Measurements from ENCODE around the gene RIC3. TPM values are rescaled to one million over a fixed set of nuclear protein-coding genes. Genes with fewer than 3 reads are reported as not detected.
"Not testable (repeated sequence)": the region's sequence is repeated elsewhere in the genome, so short reads cannot be mapped to it uniquely, and the experiment has no call there.

RIC3 gene
- total RNA-seq, 1 experiment from 2014 or later = not detected

DNA sequence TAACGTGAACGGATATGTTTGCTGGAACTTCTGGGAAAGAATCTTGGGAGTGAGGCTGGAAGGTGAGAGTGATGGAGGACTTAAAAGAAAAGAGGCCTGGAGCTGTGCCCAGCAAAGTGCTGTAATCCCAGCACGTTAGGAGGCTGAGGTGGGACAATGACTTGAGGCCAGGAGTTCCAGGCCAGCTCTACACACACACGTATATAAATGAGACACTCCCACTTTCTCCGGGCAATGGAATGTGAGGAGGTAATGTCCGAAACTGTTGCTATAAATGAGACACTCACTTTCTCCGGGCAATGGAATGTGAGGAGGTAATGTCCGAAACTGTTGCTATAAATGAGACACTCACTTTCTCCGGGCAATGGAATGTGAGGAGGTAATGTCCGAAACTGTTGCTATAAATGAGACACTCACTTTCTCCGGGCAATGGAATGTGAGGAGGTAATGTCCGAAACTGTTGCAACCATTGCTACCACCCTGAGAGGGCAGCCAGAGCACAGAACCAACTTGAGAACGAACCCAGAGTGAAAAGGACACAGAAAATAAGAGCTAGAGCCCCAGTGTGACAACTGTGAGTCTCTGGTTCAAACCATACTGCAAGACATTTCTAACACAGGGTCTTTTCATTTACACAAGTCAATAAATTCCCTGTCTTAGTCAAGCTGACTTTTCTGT lies 7.1 kb downstream of the RIC3 start:
- H3K9me2 ChIP-seq (ENCODE audit: insufficient read depth); H4K20me1 ChIP-seq (ENCODE audit: insufficient read depth); H3K27me3 ChIP-seq (ENCODE audit: insufficient read depth, low read length); H3K9ac ChIP-seq (ENCODE audit: low read length); H3K27ac ChIP-seq (ENCODE audit: low read depth, low read length); RAD21 ChIA-PET (ENCODE audit: low non-redundant PET in 1 of 2, low total read pairs in 2 of 2, uncharacterized antibody in 2 of 2, unreplicated experiment in 2 of 2); BruUV-seq (replicated peaks); H3K9me3 ChIP-seq (ENCODE audit: control insufficient read depth in 1 of 2, insufficient read depth in 1 of 2, low read depth in 1 of 2, low read length in 2 of 2); intact Hi-C loops (cut with micrococcal nuclease); H3K79me2 ChIP-seq (ENCODE audit: insufficient read depth, low read length); H3K36me3 ChIP-seq (ENCODE audit: control insufficient read depth in 1 of 2, insufficient read depth in 2 of 2, low read length in 2 of 2); POLR2A ChIA-PET; CTCF ChIA-PET: not testable (repeated sequence)
- DNase-seq (ENCODE audit: low read depth, low spot score) = peak; percentile 43
- peak overlapping the region in 1 of 2 experiments; percentile 40; a peak in 2 of 4 replicates for H3K4me3 ChIP-seq (replicated peaks in 1 of 2; ENCODE audit: low read depth in 1 of 2, low read length in 2 of 2)
- H2AFZ ChIP-seq (ENCODE audit: low read depth, low read length, poor library complexity, severe bottlenecking) = peak overlapping the region; percentile 14
- peak overlapping the region; percentile 60 for H3K4me2 ChIP-seq (ENCODE audit: low read length)
- ATAC-seq = peak; percentile 90
- H3K4me1 ChIP-seq (ENCODE audit: control insufficient read depth in 1 of 2, insufficient read depth in 2 of 2, low read length in 2 of 2) = peaks cover 0 to 13% of the 10 kb centered on the region in 2 experiments; a peak in 3 of 4 replicates

DNA sequence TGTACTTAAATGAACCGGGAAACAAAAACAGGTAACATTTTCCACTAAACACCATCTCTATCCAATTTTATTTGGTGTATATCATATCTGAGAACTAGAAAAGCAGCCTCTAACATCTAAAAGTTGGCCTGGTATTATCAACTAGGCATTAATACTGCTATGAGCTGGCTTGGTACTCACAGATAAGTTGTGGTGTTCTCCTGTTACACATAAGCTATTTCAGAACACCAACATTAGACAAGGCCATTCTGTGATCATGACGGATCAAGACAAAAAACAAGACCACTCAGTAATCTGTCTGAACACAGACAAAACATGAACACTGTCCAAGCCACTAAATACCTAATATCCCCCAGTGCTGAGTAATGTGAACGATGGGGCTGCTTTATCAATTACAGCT lies 11.9 kb downstream of the RIC3 start:
- H3K36me3 ChIP-seq (ENCODE audit: control insufficient read depth in 1 of 2, insufficient read depth in 2 of 2, low read length in 2 of 2) = no peaks in the 10 kb centered on the region
- H3K27me3 ChIP-seq (ENCODE audit: insufficient read depth, low read length) = no peaks in the 10 kb centered on the region
- H3K4me2 ChIP-seq (ENCODE audit: low read length) = no peak overlapping the region
- TF ChIP-seq POLR2AphosphoS5 (IDR thresholded peaks at IDR 0.05; ENCODE audit: low read depth, low read length) (no peak), SRF (IDR thresholded peaks at IDR 0.05; ENCODE audit: low read depth) (no peak)
- DNase-seq (ENCODE audit: low read depth, low spot score) (no peak), ATAC-seq (no peak)
- H2AFZ ChIP-seq (ENCODE audit: low read depth, low read length, poor library complexity, severe bottlenecking) = no peak overlapping the region
- no peaks in the 10 kb centered on the region for H4K20me1 ChIP-seq (ENCODE audit: insufficient read depth)
- H3K9me3 ChIP-seq (ENCODE audit: control insufficient read depth in 1 of 2, insufficient read depth in 1 of 2, low read depth in 1 of 2, low read length in 2 of 2) = no peaks in the 10 kb centered on the region
- intact Hi-C loops (cut with micrococcal nuclease) = no loop called here
- CTCF ChIA-PET = no interaction called here
- H3K27ac ChIP-seq (ENCODE audit: low read depth, low read length) = no peak overlapping the region
- no peaks in the 10 kb centered on the region for H3K79me2 ChIP-seq (ENCODE audit: insufficient read depth, low read length)
- POLR2A ChIA-PET = no interaction called here
- peaks cover 0 to 8% of the 10 kb centered on the region in 2 experiments; a peak in 3 of 4 replicates for H3K4me1 ChIP-seq (ENCODE audit: control insufficient read depth in 1 of 2, insufficient read depth in 2 of 2, low read length in 2 of 2)
- no peak overlapping the region for H3K4me3 ChIP-seq (replicated peaks in 1 of 2; ENCODE audit: low read depth in 1 of 2, low read length in 2 of 2)
- RAD21 ChIA-PET (ENCODE audit: low non-redundant PET in 1 of 2, low total read pairs in 2 of 2, uncharacterized antibody in 2 of 2, unreplicated experiment in 2 of 2) = no interaction called here
- no TSS peak for BruUV-seq (replicated peaks)
- H3K9ac ChIP-seq (ENCODE audit: low read length) = no peak overlapping the region
- no peaks in the 10 kb centered on the region for H3K9me2 ChIP-seq (ENCODE audit: insufficient read depth)

GRCh38 chr11:8149726-8150125 lies 19.1 kb downstream of the RIC3 start:
- H3K36me3 ChIP-seq (ENCODE audit: control insufficient read depth in 1 of 2, insufficient read depth in 2 of 2, low read length in 2 of 2) = no peaks in the 10 kb centered on the region
- ChIA-PET POLR2A (no interaction called here), RAD21 (ENCODE audit: low non-redundant PET in 1 of 2, low total read pairs in 2 of 2, uncharacterized antibody in 2 of 2, unreplicated experiment in 2 of 2) (no interaction called here), CTCF (no interaction called here)
- H3K9me3 ChIP-seq (ENCODE audit: control insufficient read depth in 1 of 2, insufficient read depth in 1 of 2, low read depth in 1 of 2, low read length in 2 of 2) = no peaks in the 10 kb centered on the region
- no peak overlapping the region for H3K4me2 ChIP-seq (ENCODE audit: low read length)
- H3K9me2 ChIP-seq (ENCODE audit: insufficient read depth) = no peaks in the 10 kb centered on the region
- H4K20me1 ChIP-seq (ENCODE audit: insufficient read depth) = no peaks in the 10 kb centered on the region
- intact Hi-C loops (cut with micrococcal nuclease) = no loop called here
- H2AFZ ChIP-seq (ENCODE audit: low read depth, low read length, poor library complexity, severe bottlenecking) = no peak overlapping the region
- DNase-seq (ENCODE audit: low read depth, low spot score) (no peak), ATAC-seq (no peak)
- H3K79me2 ChIP-seq (ENCODE audit: insufficient read depth, low read length) = no peaks in the 10 kb centered on the region
- no peaks in the 10 kb centered on the region for H3K4me1 ChIP-seq (ENCODE audit: control insufficient read depth in 1 of 2, insufficient read depth in 2 of 2, low read length in 2 of 2)
- H3K27ac ChIP-seq (ENCODE audit: low read depth, low read length) = no peak overlapping the region
- no TSS peak for BruUV-seq (replicated peaks)
- no peaks in the 10 kb centered on the region for H3K27me3 ChIP-seq (ENCODE audit: insufficient read depth, low read length)
- no peak overlapping the region for H3K4me3 ChIP-seq (replicated peaks in 1 of 2; ENCODE audit: low read depth in 1 of 2, low read length in 2 of 2)
- no peak overlapping the region for H3K9ac ChIP-seq (ENCODE audit: low read length)
- TF ChIP-seq ELF1 (IDR thresholded peaks at IDR 0.05; ENCODE audit: borderline replicate concordance, low read depth) (no peak), TCF7L2 (IDR thresholded peaks at IDR 0.05; ENCODE audit: borderline replicate concordance, extremely low read depth, insufficient read depth, insufficient read length) (no peak), CEBPB (IDR thresholded peaks at IDR 0.05; ENCODE audit: low read depth) (no peak), EZH2phosphoT487 (IDR thresholded peaks at IDR 0.05; ENCODE audit: borderline replicate concordance) (no peak), ZFX (IDR thresholded peaks at IDR 0.05) (no peak), MAX (IDR thresholded peaks at IDR 0.05) (no peak), YY1 (IDR thresholded peaks at IDR 0.05; ENCODE audit: extremely low read depth, insufficient replicate concordance, low read depth, low read length) (no peak), EGR1 (IDR thresholded peaks at IDR 0.05; ENCODE audit: low read depth) (no peak), JUND (IDR thresholded peaks at IDR 0.05) (no peak), SP1 (IDR thresholded peaks at IDR 0.05; ENCODE audit: low read depth) (no peak)
- TF ChIP-seq, protein P1, sequence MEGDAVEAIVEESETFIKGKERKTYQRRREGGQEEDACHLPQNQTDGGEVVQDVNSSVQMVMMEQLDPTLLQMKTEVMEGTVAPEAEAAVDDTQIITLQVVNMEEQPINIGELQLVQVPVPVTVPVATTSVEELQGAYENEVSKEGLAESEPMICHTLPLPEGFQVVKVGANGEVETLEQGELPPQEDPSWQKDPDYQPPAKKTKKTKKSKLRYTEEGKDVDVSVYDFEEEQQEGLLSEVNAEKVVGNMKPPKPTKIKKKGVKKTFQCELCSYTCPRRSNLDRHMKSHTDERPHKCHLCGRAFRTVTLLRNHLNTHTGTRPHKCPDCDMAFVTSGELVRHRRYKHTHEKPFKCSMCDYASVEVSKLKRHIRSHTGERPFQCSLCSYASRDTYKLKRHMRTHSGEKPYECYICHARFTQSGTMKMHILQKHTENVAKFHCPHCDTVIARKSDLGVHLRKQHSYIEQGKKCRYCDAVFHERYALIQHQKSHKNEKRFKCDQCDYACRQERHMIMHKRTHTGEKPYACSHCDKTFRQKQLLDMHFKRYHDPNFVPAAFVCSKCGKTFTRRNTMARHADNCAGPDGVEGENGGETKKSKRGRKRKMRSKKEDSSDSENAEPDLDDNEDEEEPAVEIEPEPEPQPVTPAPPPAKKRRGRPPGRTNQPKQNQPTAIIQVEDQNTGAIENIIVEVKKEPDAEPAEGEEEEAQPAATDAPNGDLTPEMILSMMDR (IDR thresholded peaks at IDR 0.05 in 2 of 3, conservative IDR thresholded peaks at IDR 0.05 in 1 of 3; ENCODE audit: borderline replicate concordance in 1 of 3, insufficient read depth in 1 of 3, low read depth in 2 of 3, low read length in 2 of 3) = no peak
